Ramos (cell line): ENCODE measurements around the gene ITM2C.

Source experiments
- in situ Hi-C: fragments of 300-500 bp; cut with MboI; formaldehyde crosslinking; loops from one replicate; pipeline ENCODE4 v1.14.3; 2022; ENCODE audit warnings: low sequenced_read_pairs; ENCODE audit not compliant: unreplicated experiment

Gene ITM2C

DNA sequence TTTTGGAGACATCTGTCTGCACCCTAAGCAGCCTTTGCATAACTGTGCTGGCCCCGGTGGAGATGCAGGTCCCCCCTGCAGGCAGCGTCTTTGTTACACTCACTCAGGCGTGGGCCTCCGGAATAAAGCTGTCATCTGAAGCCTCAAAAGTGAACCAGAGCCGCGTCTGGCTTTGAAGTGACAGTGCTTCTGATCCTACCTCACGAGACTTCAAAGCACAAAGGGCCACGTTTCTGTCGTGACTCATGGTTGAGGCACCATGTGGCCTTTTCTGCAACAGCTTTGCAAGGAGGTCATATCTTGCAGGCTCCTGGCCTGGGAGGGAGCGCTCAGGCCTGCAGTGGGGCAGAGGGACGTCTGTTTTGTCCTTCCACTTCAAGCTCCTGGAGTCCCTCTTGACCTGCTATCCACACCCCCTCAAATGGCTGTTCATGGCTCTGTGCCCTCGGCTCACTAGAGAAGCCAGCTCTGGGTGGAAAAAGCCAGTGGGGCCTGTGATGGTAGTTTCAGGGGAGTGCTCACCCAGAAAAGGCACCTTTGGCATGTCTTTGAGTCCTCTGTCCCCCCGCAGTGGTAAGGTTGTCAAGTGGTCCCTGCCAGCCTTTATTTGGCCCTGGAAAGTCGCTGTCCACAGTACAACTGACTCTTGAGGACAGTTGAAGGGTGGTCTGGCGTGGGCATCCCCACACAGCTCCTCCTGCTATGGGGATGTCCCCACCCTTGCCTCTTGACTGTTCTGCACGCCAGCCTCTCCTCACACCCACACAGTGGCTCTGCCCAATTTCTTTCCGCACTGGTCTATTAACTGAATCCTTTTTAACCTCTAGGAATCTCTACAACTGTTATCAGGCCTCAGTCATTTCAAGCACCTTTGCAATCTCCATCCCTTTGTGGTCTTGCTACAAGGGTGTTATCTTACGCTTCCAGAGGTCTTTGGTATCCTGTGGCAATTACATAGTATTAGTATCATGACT, 41.0 kb downstream of the ITM2C start:
- in situ Hi-C loops: no loop called here

DNA sequence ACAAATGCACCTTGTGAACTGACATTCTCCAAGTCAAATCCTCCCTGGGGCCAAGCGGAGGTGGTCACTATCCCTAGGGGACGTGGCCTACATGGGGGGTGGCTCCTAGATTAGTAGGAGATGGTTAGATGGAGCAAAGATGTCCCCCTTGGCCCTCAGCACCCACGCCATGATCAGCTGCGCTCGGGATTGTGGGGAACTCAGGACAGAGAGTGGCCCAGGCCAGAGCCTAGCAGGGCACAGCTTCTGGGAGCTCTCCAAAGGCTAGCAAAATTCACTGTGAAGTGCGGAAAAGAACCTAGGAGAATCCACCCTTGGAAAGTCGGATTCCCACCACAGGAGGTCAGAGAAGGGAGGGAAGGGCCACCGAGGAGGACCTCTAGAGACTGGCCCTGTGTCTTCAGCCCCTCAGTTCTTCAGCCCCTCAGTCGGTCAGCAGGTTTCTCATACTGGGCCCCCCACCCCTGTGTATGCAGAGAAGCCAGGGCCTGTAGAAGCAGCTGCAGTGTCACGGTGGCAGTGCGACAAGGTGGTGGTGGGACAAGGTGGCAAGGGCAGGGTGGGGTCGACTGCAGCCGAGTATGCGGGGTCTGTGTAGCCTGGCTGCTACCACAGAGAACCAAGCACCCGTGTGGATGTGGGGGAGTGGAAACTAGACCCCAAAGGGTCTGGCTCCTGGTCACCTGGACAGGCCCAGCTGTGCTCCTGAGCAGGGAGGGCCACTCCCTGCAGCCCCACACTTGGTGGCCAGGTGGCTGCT, 41.9 kb downstream of the ITM2C start:
- in situ Hi-C loops: no loop called here

DNA sequence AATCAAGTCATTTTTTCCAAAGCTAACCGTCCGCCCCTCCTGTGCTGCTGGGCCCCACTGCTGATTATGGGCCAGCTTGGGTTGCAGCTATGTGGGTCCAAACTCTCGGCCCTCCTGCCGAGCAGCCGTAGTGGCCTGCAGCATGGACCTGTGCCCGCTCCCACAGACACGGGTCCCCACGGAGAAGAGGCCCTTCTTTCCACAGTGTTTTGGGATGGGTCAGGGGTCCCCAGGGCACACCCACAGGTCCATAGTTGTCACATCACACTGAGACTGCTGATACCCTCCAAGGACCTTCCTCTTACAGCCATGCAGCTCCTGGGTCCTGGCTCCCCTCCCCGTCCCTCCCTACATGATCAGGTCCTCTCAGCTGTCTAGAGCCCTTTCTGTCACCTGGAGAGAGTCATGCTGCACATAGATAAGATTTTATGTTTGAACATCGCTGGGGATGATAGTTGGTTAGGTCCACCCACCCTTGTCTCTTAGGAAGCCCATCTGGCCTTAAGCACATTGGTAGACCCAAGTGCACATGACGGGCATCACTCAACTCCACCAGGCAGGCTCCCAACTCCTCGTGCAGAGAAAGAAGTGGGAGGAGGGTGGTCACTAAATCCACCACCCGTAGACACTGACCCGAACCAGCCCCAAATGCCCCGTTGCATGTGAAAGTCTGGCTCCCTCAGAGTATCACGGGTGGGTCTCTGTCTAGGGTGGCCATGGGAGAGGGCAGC, 42.8 kb downstream of the ITM2C start:
- in situ Hi-C loops: no loop called here

DNA sequence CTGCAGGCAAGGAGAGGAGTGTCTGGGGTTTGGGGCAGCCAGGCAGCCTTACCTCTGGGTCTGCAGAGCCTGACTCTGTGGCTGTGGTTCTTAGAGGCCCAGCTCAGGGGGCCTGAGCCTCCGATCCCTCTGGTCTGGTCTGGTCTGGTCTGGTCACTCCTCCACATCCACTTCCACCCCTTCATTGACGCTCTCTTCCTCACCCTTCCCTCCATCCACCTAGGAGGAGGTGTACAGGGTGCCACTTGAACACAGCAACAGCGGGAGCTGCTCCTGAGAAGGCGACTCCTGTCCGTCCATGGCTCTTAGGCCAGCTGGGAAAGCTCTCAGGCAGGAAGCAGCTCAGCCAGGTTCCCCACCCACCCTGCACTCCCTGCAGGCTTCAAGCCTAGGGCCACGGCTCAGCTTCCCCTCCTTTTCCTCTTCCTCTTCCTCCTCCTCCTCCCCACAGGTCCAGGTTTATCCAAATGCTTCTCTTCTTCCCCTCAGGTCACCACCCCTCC, 43.4 kb downstream of the ITM2C start:
- in situ Hi-C loops: no loop called here

DNA sequence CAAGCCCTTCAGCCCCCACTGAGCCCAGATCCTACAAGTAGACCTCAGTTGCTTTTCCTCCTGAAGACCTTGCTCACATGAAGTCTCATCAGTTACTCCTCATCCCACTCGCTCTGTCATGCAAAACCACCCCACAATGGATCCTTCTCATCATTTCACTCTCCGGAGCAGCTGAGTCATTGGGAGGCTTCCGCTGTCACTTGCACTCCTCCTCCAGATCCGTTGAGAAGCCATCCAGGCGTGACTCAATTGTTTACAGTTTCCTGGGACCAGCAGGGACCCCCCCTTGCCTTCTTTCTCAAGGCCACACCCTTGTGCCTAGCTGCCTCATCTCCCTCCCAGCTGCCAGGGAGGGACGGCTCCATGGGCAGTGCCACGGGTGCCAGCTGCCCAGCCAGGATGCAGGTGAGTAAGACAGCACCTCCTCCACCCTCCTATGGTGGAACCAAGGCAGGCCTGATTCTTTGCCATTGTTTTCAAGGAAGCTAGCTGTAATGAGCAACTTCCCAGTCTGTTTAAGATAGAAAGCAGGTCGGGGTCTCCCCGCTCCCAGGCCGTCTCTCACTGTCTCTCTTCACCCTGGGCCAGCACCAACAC, 44.0 kb downstream of the ITM2C start:
- in situ Hi-C loops: no loop called here

DNA sequence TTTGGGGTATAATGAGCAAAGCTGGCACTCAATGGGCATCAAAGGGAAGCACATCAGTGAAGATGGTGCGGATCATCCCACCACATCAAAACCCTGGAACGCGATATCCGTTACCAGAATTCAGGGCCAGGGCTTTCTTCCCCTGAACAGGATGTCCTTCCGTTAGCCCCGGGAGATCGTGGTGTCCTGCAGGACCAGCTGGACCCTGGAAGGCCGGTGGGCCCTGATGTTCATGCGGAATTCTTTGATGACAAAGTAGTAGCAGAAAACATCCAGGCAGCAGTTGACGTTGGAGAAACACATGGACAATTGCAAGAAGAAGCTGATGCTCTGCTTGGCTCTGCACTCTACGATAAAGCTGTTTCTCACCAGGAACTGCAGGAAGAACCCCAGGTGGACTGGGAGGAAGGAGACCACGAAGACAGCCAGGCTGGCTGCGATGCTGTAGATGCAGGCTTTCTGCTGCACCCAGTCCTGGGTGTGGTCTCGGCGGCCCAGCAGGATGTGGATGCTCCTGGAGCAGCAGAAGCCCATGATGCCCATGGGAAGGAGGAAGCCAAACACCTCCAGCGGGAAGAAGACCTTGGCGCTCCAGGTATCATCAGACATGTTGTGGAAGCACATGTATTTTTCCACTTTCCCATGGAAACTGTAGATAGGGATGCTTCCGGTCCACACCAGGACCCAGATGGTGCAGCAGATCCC, 45.3 kb downstream of the ITM2C start:
- in situ Hi-C loops: no loop called here

DNA sequence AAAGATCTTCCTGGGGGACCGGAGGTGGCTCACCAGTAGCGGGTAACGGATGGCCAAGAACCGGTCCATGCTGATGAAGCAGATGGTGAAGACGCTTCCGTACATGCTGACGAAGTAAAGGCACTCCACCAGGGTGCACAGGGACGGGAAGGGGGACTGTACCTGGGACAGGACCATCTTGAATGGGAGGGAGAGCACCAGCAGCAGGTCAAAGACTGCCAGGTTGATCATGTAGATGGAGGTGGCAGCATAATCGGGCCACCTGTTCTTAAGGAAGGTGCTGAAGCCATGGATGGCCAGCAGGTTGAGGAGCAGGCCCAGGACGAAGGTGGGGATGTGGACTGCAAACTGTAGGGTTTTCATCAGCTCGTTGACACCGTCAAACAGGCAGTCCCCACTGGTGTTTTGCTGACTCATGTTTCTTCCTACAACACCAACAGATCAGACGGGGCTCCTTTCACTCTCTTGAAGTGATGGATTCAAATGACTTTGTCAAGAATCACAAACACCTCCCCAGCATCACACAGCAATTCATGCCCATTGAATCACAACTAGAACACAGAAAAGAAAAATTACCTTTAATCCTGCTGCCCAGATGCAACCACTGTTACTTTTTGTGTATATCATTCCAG, 45.9 kb downstream of the ITM2C start:
- in situ Hi-C loops: no loop called here

DNA sequence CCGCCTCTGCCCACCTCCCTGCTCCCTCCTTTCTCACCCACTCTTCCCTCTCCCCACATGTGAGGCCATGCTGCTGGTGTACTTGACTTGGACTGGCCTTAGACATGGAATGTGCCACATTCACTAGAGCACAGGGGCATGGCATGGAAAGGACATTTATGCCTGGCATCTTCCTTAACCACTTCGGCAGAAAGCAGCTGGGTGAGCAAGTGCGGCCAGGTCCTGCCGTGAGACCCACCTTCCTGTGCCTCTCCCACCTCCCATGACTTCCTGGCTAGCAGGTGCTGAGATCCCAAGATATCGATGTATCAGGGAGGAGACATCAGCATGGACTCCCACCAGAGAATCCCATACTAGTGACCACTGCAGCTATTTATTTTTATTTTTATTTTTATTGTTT, 47.3 kb downstream of the ITM2C start:
- in situ Hi-C loops: no loop called here

DNA sequence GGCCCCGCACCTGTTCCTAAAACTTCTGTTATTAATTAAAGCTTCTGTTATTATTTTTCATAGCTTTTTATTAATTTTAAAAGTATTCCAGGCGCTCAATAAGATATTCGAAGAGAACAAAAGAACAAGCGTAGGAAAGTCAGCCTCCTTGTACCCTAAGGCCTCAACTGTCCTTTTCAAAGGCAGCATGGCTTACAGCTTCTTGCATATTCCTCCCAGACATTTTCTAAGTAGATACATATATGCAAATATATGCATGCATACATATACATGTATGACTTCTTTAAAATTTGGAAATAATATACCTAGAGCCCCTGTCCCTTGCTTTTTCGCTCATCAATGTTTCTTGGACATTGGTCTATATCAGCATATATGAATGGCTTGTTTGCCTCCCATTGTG, 48.0 kb downstream of the ITM2C start:
- in situ Hi-C loops: no loop called here

DNA sequence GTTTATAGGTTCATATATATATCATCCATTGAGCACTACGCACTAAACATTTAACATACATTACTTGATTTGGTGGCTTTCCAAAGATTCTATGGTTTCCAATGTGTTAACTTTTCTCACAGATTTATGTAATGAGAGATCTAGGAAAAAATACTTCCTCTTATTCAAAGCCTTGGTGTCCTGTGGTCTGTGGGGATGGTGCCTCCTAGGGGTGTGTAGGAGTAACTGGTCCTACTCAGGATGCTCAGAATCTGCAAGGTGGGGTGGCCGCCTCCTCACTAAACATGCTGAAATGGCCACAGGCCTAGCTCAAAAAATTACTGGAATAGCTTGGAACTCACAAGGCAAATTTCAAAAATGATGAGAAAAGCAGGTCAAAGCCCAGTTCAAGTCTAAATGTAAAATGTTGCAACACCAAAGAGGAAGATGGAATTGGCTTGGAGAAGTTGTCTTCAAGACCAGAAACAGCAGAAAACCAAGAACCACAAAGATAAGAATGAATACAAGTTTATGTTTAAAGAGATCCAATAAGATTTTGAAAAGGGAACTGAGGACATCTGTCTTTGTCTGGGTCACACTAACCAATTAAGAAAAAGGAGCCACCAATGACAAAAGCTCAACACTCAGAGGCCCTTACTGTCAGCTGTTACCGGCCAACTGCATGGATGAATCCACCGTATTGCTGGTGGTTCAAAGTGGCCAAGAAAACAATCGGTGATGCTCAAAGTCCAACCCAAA, 48.8 kb downstream of the ITM2C start:
- in situ Hi-C loops: no loop called here

DNA sequence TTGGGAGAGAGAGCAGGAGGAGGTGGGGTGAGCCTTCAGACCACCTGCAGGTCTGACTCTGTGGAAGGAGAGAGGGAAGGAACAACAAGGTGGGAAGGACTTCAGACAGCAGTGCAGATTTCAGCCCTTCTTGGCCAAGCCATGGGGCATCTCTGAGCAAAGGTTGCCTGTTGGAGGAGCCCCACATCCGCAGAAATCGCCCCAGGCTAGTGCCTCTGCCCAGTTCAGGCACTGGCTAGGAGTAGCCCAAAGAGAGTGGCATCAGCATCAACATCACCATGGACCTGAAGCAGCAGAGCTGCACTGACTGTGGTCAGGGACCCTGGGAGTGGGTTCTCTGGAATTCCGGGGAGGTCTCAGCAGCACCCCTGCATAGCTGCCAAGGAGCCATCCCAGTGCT, 50.1 kb downstream of the ITM2C start:
- in situ Hi-C loops: no loop called here

DNA sequence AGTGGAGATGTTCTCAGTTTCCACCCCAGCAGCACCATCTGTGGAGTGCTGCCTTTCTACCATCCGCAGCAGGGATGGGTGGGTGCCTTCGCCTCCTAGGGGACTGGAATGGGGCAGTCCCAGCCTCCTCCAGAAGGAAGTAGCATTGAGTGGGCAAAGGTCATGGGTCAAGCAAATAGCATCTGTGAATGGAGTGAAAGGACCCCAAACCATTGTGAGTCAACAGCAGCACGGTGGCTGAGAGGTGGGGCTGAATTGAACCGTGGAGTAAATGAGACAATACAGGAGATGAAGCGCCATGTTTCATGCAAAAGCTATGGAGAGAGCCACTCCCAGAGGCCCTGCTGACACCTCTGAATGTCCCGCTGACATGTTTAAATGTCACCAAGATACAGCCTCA, 50.6 kb downstream of the ITM2C start:
- in situ Hi-C loops: no loop called here

DNA sequence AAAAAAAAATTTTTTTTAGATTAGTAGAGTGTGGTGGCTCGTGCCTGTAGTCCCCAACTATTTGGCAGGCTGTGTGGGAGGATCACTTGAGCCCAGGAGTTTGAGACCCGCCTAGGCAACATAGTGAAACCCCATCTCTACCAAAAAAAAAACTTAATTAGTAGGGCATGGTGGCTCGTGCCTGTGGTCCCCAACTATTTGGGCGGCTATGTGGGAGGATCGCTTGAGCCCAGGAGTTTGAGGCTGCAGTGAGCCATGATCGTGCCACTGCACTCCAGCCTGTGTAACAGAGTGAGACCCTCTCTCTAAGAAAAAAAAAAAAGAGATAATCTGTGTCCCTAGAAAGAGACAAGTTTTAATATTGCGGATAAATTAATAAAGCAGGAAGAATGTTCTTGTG, 51.5 kb downstream of the ITM2C start:
- in situ Hi-C loops: no loop called here

DNA sequence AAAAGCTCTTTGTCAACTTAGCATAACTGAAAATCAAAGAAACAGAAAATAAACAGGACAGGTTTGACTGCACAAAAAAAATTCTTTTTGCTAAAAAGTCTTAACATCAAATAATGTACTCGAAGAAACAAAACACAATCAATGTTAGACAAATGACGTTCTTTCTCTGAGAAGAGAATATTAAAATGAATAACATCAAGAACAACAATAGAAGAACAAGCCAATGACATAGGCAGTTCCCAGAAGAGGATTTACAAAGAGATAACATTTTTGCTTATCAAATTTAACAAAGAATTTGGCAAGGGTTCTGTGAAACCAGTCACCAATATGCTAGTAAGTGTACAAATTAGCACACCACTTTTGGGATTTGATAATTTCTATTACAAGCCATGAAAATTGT, 54.5 kb downstream of the ITM2C start:
- in situ Hi-C loops: no loop called here

DNA sequence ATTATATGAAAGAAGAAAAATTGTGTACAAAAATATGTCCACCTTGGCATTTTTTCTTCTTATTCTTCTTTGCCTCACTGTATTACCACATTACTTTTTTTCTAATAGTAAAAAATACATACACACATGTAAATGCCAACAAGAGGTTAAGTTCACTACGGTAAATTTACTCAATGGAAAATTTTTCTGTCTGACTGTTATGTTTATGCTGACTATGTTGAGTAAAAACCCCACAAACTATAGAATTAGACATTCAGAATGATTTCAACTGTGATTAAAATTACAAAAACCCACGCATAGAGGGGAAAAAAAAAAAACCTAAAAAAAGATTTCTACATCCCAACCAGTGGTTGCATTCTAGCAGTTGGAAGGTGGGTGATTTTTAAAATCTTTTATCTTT, 54.9 kb downstream of the ITM2C start:
- in situ Hi-C loops: loop anchor here (5.0 kb wide), 1 partner anchor 68 kb away; no protein-coding TSS in a partner anchor

DNA sequence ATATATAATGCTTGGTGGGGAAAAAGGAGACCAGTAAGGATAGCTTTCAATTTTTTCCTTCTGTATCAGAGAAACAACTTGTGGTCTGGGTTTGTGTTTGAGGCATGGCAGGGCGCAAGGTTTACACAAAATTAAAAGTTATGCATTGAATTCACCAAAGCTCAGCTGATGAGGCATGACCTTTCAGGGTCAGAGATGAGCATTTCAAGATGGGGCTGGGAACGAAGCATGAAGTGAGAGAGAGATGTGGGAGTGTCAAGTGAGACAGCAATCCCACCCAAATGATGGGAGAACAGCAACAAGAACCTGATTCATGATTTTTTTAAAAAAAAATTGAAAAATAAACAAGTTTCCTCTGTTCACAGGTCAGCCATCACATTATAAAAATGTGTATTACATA, 55.4 kb downstream of the ITM2C start:
- in situ Hi-C loops: loop anchor here (5.0 kb wide), 1 partner anchor 67 kb away; no protein-coding TSS in a partner anchor

DNA sequence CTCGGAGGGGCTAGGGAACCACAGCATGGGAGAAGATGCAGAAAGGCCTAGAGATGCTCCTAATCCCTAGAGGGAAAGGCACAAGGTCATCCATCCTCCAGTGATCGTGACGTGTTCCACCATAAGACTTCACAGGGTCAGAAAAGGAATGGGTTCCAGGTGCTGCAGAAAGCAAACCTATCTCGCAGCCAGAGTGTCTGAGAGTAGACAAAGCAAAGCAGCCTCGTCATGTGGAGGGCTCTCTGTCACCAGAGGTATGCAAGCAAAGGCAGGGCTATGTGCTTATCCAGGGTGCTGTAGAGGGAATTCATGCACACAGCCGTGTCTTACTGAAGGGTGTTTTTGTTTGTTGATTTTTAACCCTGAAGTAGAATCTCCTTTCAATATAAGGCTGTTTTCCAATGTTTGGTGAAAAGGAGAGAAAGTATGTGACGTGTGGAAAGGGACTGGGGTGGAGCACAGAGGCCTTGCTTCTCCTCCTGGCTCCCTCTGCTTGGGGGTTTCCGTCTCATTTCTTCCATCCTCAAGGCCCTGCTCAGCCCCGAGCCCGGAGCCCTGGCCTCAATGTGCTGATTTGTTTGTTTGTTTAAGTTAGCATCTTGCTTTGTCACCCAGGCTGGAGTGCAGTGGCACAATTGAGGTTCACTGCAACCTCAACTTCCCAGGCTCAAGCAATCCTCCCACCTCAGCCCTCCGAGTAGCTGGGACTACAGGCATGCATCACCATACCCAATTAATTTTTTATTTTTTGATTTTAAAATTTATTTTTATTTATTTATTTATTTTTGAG, 57.3 kb downstream of the ITM2C start:
- in situ Hi-C loops: loop anchor here (5.0 kb wide), 1 partner anchor 65 kb away; no protein-coding TSS in a partner anchor
